ENCODE results near the gene GPR142.

Gene GPR142

GRCh38 chr17:74367206-74367605 is at the start of gene GPR142:
TSS of gene GPR142 (plus strand) at chr17:74367506. CDS start at chr17:74369541, 2,035 bp downstream.
- DNase-seq, result no peak

GRCh38 chr17:74318391-74318790 is 48.9 kb upstream of the GPR142 start:
- DNase-seq, result no peak

GRCh38 chr17:74324521-74324920 is 42.8 kb upstream of the GPR142 start:
- no peak for DNase-seq

- no peak for DNase-seq
These were observed 41.9 kb upstream of the GPR142 start for GRCh38 chr17:74325376-74325742.

GRCh38 chr17:74325743-74326379 is 41.4 kb upstream of the GPR142 start, which contains the start of gene KIF19:
TSS of gene KIF19 (plus strand) at chr17:74326226. CDS start at chr17:74326350, 124 bp downstream.
- peak; percentile 45 for DNase-seq

GRCh38 chr17:74326506-74326905 is 40.8 kb upstream of the GPR142 start:
- DNase-seq, result no peak

GRCh38 chr17:74328487-74328886 is 38.8 kb upstream of the GPR142 start:
- DNase-seq, result no peak

GRCh38 chr17:74329378-74329777 is 37.9 kb upstream of the GPR142 start:
- no peak for DNase-seq

- DNase-seq, result no peak
These were observed 36.9 kb upstream of the GPR142 start for GRCh38 chr17:74330446-74330845.

- no peak for DNase-seq
These were observed 35.2 kb upstream of the GPR142 start for GRCh38 chr17:74332017-74332650.

- DNase-seq, result no peak
These were observed 34.5 kb upstream of the GPR142 start for GRCh38 chr17:74332763-74333283.

GRCh38 chr17:74334393-74335039 is 32.8 kb upstream of the GPR142 start:
- no peak for DNase-seq

- no peak for DNase-seq
These were observed 31.7 kb upstream of the GPR142 start for GRCh38 chr17:74335529-74336062.

GRCh38 chr17:74336307-74336706 is 31.0 kb upstream of the GPR142 start:
- DNase-seq, result no peak

GRCh38 chr17:74337834-74338500 is 29.3 kb upstream of the GPR142 start:
- no peak for DNase-seq

- no peak for DNase-seq
These were observed 27.6 kb upstream of the GPR142 start for GRCh38 chr17:74339537-74340195.

GRCh38 chr17:74340470-74341023 is 26.8 kb upstream of the GPR142 start:
- no peak for DNase-seq

GRCh38 chr17:74342224-74342623 is 25.1 kb upstream of the GPR142 start:
- no peak for DNase-seq

GRCh38 chr17:74343121-74343520 is 24.2 kb upstream of the GPR142 start:
- no peak for DNase-seq

GRCh38 chr17:74343526-74344284 is 23.6 kb upstream of the GPR142 start:
- no peak for DNase-seq

GRCh38 chr17:74344658-74345057 is 22.6 kb upstream of the GPR142 start:
- no peak for DNase-seq
